GM12872 (cell line): ENCODE measurements around the gene IZUMO4.
A peak's percentile ranks its signal among the peaks of the same experiment; 100 is the strongest.

Experiments
- TF ChIP-seq, protein P1 (sequence below): IDR thresholded peaks from 3 replicates; pipeline ENCODE4 v1.5.1; 2011; ENCODE audit warnings: low read depth, mild to moderate bottlenecking, low read length, moderate library complexity; ENCODE audit not compliant: insufficient read depth

Gene IZUMO4, protein sequence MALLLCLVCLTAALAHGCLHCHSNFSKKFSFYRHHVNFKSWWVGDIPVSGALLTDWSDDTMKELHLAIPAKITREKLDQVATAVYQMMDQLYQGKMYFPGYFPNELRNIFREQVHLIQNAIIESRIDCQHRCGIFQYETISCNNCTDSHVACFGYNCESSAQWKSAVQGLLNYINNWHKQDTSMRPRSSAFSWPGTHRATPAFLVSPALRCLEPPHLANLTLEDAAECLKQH

DNA sequence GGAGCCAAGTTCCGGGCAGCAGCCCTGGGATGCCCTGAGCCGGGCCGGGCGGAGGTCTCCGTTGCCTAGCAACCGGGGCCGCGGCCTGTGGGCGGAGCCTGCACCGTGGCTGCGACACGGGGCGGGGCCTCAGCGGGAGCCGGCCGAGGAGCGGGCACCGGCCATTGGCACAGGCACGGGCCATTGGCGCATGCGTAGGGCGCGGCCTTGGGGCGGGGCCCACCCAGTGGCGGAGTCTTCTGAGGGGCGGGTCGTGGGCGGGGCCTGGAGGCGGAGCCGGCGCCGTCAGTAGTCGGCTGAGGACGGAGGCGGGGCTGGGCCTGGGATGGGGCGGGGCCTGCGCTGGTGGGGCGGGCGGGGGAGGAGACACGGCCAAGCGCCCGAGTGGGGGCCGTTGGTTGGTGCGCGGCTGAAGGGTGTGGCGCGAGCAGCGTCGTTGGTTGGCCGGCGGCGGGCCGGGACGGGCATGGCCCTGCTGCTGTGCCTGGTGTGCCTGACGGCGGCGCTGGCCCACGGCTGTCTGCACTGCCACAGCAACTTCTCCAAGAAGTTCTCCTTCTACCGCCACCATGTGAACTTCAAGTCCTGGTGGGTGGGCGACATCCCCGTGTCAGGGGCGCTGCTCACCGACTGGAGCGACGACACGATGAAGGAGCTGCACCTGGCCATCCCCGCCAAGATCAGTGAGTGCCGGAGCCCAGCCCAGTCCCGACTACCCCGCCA, at the start of gene IZUMO4:
Gene IZUMO4 (plus strand): TSS at position 436 of the 723 bp plus-strand sequence. CDS start 31 bp downstream, at position 467.
- TF ChIP-seq, protein P1, sequence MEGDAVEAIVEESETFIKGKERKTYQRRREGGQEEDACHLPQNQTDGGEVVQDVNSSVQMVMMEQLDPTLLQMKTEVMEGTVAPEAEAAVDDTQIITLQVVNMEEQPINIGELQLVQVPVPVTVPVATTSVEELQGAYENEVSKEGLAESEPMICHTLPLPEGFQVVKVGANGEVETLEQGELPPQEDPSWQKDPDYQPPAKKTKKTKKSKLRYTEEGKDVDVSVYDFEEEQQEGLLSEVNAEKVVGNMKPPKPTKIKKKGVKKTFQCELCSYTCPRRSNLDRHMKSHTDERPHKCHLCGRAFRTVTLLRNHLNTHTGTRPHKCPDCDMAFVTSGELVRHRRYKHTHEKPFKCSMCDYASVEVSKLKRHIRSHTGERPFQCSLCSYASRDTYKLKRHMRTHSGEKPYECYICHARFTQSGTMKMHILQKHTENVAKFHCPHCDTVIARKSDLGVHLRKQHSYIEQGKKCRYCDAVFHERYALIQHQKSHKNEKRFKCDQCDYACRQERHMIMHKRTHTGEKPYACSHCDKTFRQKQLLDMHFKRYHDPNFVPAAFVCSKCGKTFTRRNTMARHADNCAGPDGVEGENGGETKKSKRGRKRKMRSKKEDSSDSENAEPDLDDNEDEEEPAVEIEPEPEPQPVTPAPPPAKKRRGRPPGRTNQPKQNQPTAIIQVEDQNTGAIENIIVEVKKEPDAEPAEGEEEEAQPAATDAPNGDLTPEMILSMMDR, result peak; percentile 63

DNA sequence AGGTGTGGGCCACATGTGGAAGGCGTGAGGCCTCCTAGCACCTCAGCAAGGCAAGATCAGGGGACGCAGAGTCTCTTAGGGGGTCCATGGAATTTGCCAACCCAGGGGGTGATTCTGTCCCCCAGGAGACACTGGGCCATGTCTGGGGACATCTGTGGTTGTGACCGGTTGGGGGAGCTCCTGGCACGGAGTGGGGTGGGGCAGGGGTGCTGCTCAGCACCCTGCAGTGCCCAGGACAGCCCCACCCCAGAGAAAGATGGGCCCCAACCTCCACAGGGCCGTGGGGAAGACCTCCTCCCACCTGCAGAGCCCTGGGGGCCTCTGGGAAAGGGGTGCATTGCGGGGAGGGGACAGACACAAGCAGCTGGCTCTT, 49.7 kb upstream of the IZUMO4 start:
- TF ChIP-seq, protein P1, result peak; percentile 48

DNA sequence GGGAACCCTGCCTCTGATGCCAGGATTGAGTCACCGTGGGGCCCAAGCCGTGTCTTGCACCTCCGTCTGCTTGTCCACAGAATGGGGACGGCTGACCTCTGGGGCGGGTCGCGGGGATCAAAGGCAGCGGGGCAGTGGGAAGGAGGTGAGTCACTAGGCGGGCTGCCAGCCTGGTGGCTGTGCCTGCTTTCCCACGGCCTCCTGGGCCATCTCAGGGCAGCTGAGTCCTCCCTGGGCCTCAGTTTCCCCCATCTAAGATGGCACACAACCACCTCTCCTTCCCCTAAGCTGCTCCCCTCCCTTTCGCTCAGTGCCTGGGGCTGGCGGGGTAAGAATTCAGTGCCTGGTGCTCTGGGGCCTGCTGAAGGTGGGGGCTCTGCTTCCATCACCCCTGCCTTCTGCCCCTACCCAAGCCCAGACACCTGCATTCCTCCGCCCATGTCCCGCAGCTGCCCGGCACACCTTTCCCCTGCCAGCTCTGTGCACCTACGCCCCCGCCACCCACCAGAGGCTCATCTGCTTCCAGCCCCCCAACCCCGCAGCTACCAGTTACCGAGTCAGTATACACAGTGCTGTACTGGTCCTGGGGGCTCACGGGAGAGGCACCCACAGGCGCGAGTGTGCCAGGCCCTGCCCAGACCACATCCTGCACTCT, 49.1 kb upstream of the IZUMO4 start:
- TF ChIP-seq, protein P1, result no peak

DNA sequence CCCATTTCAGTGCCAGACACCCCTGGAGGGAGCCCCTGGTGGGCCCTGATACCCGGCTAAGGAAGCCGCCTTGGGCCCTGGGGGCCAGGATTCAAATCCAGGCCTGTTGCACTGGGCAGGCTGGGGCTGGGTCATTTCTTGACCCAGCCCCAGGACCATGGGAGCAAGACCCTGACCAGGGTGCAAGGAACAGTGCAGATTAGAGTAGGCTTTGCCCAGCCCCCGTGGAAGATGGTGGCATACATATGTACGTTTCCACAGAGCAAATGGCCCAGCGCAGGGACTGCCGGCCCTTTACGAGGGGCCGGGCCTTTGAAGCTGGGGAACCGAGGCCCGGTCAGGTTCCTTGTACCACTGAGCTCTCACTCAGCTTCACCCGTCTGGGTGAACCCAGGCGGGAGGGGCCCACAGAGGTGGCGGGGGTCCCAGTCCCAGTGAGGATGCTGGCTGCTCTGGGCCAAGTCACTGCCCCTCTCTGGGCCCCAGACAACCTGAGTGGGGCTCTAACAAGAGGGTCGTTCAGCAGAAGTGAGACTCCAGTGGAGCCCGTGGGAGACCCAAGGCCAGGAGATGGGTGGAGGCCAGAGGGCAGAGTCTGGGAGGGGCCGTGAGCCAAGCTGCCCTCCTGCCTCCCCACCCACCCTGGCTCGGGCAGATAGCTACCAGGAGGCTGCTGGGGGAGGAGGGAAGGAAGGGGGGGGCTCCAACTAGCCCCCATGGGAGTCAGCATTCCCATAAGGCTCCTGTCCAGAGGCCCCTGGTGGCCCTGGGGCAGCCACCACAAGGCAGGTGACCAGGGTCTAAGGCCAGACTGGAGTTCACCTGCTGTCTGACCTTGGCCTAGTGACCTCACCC, 48.4 kb upstream of the IZUMO4 start:
- TF ChIP-seq, protein P1, result no peak

DNA sequence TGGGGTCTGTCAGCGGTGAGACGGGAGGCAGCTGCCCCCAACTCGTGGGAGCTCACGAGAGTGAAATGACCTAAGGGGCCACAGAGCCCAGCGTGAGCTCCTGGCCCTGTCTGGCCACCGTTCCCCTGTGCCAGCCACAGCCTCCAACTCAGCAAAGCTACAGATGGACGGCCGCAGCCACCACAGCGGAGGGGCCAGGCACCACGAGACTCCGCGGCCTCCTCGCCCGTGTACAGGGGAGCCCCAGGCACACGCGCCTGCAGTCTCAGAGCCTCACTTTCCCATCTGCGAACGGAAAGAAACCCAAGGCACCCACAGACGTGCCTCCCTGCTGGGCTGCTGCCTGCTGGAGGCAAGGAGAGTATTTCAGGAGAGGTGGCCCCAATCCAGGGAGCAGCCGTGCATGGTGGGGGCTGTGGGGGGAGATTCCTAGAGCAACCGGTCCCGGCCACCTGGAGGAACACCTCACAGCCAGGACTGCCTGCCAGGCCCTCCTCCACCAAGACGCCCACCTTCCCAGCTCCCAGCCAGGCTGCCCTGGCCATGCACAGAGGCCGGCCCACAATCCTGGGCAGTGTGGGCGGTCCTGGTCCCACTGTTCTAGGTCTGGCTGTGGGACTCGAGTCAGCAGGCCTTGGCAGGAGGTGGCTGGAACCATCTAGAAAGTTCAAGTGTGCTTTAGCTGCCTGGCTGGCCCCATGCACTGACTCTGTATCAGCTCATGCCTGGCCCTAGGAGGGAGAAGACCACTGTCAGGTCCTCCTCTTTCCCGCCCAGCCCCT, 47.6 kb upstream of the IZUMO4 start:
- TF ChIP-seq, protein P1, result no peak

DNA sequence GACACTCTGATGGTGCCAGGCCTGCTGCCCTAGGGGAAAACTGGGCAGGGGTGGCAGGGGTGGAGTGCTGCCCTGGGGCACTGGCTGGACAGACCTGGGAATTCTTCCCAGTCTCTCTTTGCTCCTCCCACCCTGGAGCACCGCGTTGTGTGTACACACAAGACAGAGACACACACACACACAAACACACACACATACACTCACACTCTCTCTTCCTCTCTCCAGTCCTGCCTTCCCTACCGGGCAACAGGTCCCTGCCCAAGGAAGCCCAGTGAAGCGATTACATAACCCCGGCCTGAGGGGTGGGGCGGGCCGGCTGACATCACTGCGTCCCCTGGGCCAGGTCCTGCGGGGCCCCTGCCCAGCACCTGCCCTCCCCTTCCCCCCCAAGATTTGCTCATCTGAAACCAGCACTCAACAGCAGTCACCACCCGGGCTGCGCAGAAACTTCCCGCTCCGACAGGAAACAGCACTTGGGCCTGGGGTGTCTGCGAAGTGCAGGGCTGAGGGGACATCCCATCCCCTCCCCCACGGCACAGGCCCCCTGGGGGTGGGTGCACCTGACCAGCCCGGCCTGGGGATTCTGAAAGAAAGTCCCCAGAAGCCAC, 46.9 kb upstream of the IZUMO4 start:
- TF ChIP-seq, protein P1, result no peak
